Kasumi-1 (cell line): ENCODE measurements around the gene STEAP3.

Experiments used
- DNase-seq, 2 experiments: peaks; one replicate each; lab custom pipeline; 2025; lab: John Stamatoyannopoulos, UW

The STEAP3 gene

GRCh38 chr2:119246884-119247843, 23.5 kb downstream of the STEAP3 start:
- no peak for DNase-seq

- DNase-seq = no peak
Observed at GRCh38 chr2:119247844-119248271, 24.2 kb downstream of the STEAP3 start.

GRCh38 chr2:119248311-119248710, 24.7 kb downstream of the STEAP3 start:
- DNase-seq = no peak

GRCh38 chr2:119248751-119249150, 25.1 kb downstream of the STEAP3 start:
- no peak for DNase-seq

GRCh38 chr2:119249311-119249710, 25.7 kb downstream of the STEAP3 start:
- DNase-seq = no peak

GRCh38 chr2:119249855-119250717, 26.5 kb downstream of the STEAP3 start:
- no peak for DNase-seq

GRCh38 chr2:119250718-119251290, 27.2 kb downstream of the STEAP3 start:
- DNase-seq = no peak

- no peak for DNase-seq
Observed at GRCh38 chr2:119251652-119252051, 28.0 kb downstream of the STEAP3 start.

GRCh38 chr2:119252186-119253113, 28.8 kb downstream of the STEAP3 start:
- DNase-seq = no peak

- DNase-seq = no peak
Observed at GRCh38 chr2:119253114-119253702, 29.6 kb downstream of the STEAP3 start.

- DNase-seq = no peak
Observed at GRCh38 chr2:119253760-119254600, 30.3 kb downstream of the STEAP3 start.

- DNase-seq = no peak
Observed at GRCh38 chr2:119254601-119255080, 31.0 kb downstream of the STEAP3 start.

- DNase-seq = no peak
Observed at GRCh38 chr2:119255760-119256581, 32.3 kb downstream of the STEAP3 start.

- no peak for DNase-seq
Observed at GRCh38 chr2:119256582-119256921, 32.9 kb downstream of the STEAP3 start.

- DNase-seq = no peak
Observed at GRCh38 chr2:119257198-119257597, 33.6 kb downstream of the STEAP3 start.

GRCh38 chr2:119259296-119259860, 35.7 kb downstream of the STEAP3 start:
- no peak for DNase-seq

GRCh38 chr2:119260646-119261492, 37.2 kb downstream of the STEAP3 start:
- no peak for DNase-seq
